ENCODE data around the gene PLEKHJ1.
"Not testable (repeated sequence)": the region's sequence is repeated elsewhere in the genome, so short reads cannot be mapped to it uniquely, and the experiment has no call there.

DNA sequence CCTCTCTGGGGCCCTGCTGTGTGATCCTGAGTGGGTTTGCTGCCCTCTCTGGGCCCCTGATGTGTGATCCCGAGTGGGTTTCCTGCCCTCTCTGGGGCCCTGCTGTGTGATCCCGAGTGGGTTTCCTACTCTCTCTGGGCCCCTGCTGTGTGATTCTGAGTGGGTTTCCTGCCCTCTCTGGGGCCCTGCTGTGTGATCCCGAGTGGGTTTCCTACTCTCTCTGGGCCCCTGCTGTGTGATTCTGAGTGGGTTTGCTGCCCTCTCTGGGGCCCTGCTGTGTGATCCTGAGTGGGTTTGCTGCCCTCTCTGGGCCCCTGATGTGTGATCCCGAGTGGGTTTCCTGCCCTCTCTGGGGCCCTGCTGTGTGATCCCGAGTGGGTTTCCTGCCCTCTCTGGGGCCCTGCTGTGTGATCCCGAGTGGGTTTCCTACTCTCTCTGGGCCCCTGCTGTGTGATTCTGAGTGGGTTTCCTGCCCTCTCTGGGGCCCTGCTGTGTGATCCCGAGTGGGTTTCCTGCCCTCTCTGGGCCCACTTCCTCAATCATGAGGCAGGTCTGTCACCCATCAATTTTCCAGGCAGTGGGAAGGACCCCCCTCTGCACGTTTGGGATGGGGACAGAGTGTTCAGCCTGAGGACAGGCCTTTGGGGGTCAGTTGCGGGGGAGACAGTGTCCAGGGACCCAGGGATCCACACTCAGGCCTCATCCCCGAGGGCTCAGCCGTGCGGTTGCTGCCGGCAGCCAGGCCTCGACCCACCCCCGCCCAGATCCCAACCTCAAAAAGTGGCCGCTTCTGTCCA is 45.3 kb upstream of the PLEKHJ1 start:
- not testable (repeated sequence) for TF ChIP-seq CTCF (IDR thresholded peaks at IDR 0.05; ENCODE audit: low read depth, low read length); EZH2phosphoT487 (IDR thresholded peaks at IDR 0.05; ENCODE audit: low read depth)
